Stomach (tissue), 9 donors: ENCODE results near the gene PGPEP1. TPM values are rescaled to one million over a fixed set of nuclear protein-coding genes. Genes with fewer than 3 reads are reported as not detected.

ENCODE experiments used
- DNase-seq, 2 donors: peaks; one replicate each; pipeline versions ENCODE4 v3.0.0 to v3.0.0-alpha.2; 2013 to 2019
- H3K27ac ChIP-seq, 5 donors: fragments of 200-600 bp in 4 of 5; sonication (generic) in 4 of 5; one replicate each; pipeline ENCODE4 v1.5.1; 2013 to 2019; ENCODE audit warnings: mild to moderate bottlenecking in 1 of 5, moderate library complexity in 1 of 5
- H3K27me3 ChIP-seq, 3 donors: fragments of 200-600 bp; sonication (generic); one replicate each; pipeline ENCODE4 v1.5.1; 2017 to 2019; ENCODE audit warnings: mixed run types in 1 of 3
- H3K36me3 ChIP-seq, 4 donors: fragments of 200-600 bp; sonication (generic); 1 replicate in 3 of 4; 2 replicates in 1 of 4; pipeline ENCODE4 v1.5.1; 2016 to 2019
- H3K4me1 ChIP-seq, 4 donors: fragments of 200-600 bp; sonication (generic); one replicate each; pipeline ENCODE4 v1.5.1; 2016 to 2019
- H3K4me3 ChIP-seq, 4 donors: fragments of 200-600 bp; sonication (generic) in 3 of 4; one replicate each; pipeline ENCODE4 v1.5.1; 2016 to 2019; ENCODE audit warnings: mild to moderate bottlenecking in 1 of 4
- H3K9me3 ChIP-seq, 4 donors: fragments of 200-600 bp; sonication (generic); one replicate each; pipeline ENCODE4 v1.5.1; 2016 to 2019
- EP300 ChIP-seq: sonication (generic); formaldehyde crosslinking; IDR thresholded peaks from one replicate; pipeline ENCODE4 v1.6.1; 2017; ENCODE audit warnings: antibody characterized with exemption
- POLR2A ChIP-seq, 4 donors: fragments of 450-650 bp; IDR thresholded peaks; one replicate each; pipeline ENCODE4 v1.6.1; 2016; ENCODE audit warnings: antibody characterized with exemption in 4 of 4, control low read depth in 2 of 4, mild to moderate bottlenecking in 1 of 4, moderate library complexity in 1 of 4
- POLR2AphosphoS5 ChIP-seq, 3 donors: sonication (generic); formaldehyde crosslinking; IDR thresholded peaks; one replicate each; pipeline ENCODE4 v1.6.1; 2016; ENCODE audit warnings: antibody characterized with exemption in 3 of 3
- WGBS, 5 donors: extraction: QIAGEN DNeasy Blood & Tissue Kit in 3 of 5; methylation state at CpG; one replicate each; pipeline versions ENCODE4 v1.1.5 to v1.1.7; 2013 to 2018; 5-methylcytosine and 5-hydroxymethylcytosine counted together
- intact Hi-C: fragments of 100-400 bp; cut with DNase I; formaldehyde crosslinking; loops from one replicate; pipeline ENCODE4 v1.15.1; 2023; ENCODE audit warnings: low total_unique reads
- polyA plus RNA-seq, 3 donors: library from polyadenylated mRNA; stranded (reverse); fragments of 200-250 nt; gene quantifications; one replicate each; pipeline ENCODE4 v1.2.3, GENCODE V29; 2013
- total RNA-seq, 5 donors: library from RNA; depleted of rRNA; stranded (reverse); fragments of >200 nt; gene quantifications; one replicate each; pipeline versions ENCODE4 v1.1.0 to v1.2.3, GENCODE V29; 2014 to 2016
- TF ChIP-seq, protein P1 (sequence below), 7 experiments: fragments of 450-650 bp in 4 of 7; fragments of 200-600 bp in 3 of 7; sonication (generic) in 3 of 7; IDR thresholded peaks; one replicate each; pipeline ENCODE4 v1.5.1; 2016 to 2019; ENCODE audit warnings: antibody characterized with exemption in 7 of 7, control low read depth in 2 of 7, mild to moderate bottlenecking in 1 of 7
- donor health status: healthy with polysubstance abuse.
- donor health status: Bipolar disorder and iron deficiency.
- donor health status: healthy.

PGPEP1 gene
- total and polyA plus RNA-seq, 8 donors = 8.0 to 58.9 (median 26.0) TPM

DNA sequence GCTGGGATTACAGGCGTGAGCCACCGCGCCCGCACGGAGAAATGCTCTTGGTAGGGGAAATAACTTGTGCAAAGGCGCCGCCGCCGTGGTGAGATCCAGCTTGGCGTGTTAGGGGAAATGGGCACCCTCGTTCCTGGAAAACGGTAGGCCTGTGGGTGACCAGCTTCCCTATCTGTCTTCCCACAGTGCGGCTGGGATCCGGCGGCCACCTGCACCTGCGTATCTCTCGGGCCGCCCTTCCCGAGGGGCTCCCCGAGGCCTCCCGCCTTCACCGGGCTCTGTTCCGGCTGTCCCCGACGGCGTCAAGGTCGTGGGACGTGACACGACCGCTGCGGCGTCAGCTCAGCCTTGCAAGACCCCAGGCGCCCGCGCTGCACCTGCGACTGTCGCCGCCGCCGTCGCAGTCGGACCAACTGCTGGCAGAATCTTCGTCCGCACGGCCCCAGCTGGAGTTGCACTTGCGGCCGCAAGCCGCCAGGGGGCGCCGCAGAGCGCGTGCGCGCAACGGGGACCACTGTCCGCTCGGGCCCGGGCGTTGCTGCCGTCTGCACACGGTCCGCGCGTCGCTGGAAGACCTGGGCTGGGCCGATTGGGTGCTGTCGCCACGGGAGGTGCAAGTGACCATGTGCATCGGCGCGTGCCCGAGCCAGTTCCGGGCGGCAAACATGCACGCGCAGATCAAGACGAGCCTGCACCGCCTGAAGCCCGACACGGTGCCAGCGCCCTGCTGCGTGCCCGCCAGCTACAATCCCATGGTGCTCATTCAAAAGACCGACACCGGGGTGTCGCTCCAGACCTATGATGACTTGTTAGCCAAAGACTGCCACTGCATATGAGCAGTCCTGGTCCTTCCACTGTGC, 47.9 kb downstream of the PGPEP1 start:
- intact Hi-C loops = no loop called here
- Histone ChIP-seq H3K27ac (peak overlapping the region; percentile 77 to 84 (median 79)), H3K4me1 (peaks cover 29 to 68% (median 51%) of the 10 kb centered on the region in 4 donors), H3K9me3 (no peaks in the 10 kb centered on the region), H3K36me3 (peaks cover 0 to 13% (median 0%) of the 10 kb centered on the region in 4 donors), H3K27me3 (peaks cover 0 to 14% (median 0%) of the 10 kb centered on the region in 3 donors), H3K4me3 (peak overlapping the region; percentile 42 to 60 (median 46))
- DNase-seq = peak; percentile 88 to 95
- TF ChIP-seq, protein P1, sequence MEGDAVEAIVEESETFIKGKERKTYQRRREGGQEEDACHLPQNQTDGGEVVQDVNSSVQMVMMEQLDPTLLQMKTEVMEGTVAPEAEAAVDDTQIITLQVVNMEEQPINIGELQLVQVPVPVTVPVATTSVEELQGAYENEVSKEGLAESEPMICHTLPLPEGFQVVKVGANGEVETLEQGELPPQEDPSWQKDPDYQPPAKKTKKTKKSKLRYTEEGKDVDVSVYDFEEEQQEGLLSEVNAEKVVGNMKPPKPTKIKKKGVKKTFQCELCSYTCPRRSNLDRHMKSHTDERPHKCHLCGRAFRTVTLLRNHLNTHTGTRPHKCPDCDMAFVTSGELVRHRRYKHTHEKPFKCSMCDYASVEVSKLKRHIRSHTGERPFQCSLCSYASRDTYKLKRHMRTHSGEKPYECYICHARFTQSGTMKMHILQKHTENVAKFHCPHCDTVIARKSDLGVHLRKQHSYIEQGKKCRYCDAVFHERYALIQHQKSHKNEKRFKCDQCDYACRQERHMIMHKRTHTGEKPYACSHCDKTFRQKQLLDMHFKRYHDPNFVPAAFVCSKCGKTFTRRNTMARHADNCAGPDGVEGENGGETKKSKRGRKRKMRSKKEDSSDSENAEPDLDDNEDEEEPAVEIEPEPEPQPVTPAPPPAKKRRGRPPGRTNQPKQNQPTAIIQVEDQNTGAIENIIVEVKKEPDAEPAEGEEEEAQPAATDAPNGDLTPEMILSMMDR (IDR thresholded peaks at IDR 0.05) = peak in 6 of 7 experiments; percentile 87 to 100 (median 100)
- TF ChIP-seq POLR2A (IDR thresholded peaks at IDR 0.05) (peak in 1 of 4 donors; percentile 40), POLR2AphosphoS5 (IDR thresholded peaks at IDR 0.05) (peak in 2 of 3 donors; percentile 83 to 88), EP300 (no peak)
- WGBS, 5 donors = 6 to 18% (median 10%) methylated on average over 33 to 86 of the region's 86 CpGs

DNA sequence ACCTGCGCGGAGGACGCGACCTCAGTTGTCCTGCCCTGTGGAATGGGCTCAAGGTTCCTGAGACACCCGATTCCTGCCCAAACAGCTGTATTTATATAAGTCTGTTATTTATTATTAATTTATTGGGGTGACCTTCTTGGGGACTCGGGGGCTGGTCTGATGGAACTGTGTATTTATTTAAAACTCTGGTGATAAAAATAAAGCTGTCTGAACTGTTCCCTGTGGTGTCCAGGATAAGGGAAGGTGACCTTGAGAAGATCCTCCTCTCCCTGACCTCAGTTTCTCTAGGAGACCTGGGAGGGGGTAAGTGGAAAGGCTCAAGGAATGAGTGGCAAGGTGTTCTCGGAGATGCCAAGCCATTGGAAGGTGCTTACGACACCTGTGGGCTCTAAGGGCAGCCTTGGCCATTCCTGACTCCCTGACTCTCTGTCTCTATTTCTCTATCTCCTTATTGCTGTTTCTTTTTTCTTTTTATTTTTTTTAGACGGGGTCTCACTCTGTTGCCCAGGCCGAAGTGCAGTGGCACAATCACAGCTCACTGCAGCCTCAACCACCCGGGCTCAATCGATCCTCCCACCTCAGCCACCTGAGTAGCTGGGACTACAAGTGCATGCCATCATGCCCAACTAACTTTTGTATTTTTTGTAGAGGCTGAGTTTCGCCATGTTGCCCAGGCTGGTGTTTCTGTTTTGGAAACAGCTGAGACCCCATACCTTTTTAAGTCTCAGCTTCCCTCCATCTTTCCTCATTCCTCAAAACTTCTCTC, 48.7 kb downstream of the PGPEP1 start:
- peaks cover 0 to 13% (median 0%) of the 10 kb centered on the region in 4 donors for H3K36me3 ChIP-seq
- peaks cover 29 to 75% (median 56%) of the 10 kb centered on the region in 4 donors for H3K4me1 ChIP-seq
- intact Hi-C loops = no loop called here
- TF ChIP-seq, protein P1 (IDR thresholded peaks at IDR 0.05) = no peak
- no peak for TF ChIP-seq POLR2A (IDR thresholded peaks at IDR 0.05)
- TF ChIP-seq POLR2AphosphoS5 (IDR thresholded peaks at IDR 0.05) = peak in 1 of 3 donors; percentile 13
- no peak for TF ChIP-seq EP300
- H3K27ac ChIP-seq = peak overlapping the region; percentile 41 to 84 (median 78)
- H3K27me3 ChIP-seq = peaks cover 0 to 14% (median 0%) of the 10 kb centered on the region in 3 donors
- WGBS, 5 donors = 82 to 88% (median 83%) methylated on average over 12 to 13 of the region's 13 CpGs
- H3K4me3 ChIP-seq = peak overlapping the region; percentile 42 to 60 (median 46)
- H3K9me3 ChIP-seq = no peaks in the 10 kb centered on the region
- no peak for DNase-seq

DNA sequence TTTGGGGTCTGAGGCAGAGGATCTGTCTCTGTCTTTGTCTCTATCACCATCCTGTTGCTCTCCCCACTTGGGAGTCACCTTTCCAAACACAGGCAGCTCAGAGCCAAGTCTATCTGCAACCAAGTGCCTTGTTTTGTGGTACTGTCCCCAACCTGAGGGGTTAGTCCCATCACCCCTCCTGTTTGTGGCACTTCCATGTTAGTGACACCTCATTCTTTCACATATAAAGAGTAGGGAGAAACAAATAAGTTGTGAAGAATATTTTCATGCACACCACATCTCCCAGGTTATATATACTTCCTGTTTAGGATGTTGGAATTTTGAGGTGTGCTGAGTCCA, 49.3 kb downstream of the PGPEP1 start:
- DNase-seq = no peak
- peaks cover 29 to 75% (median 55%) of the 10 kb centered on the region in 4 donors for H3K4me1 ChIP-seq
- no peaks in the 10 kb centered on the region for H3K9me3 ChIP-seq
- no peak overlapping the region for H3K4me3 ChIP-seq
- H3K27me3 ChIP-seq = peaks cover 0 to 14% (median 0%) of the 10 kb centered on the region in 3 donors
- peaks cover 0 to 13% (median 0%) of the 10 kb centered on the region in 4 donors for H3K36me3 ChIP-seq
- intact Hi-C loops = loop anchor here (10.0 kb wide), 1 partner anchor 45 kb away; the partner anchor contains the start of gene PGPEP1
- TF ChIP-seq POLR2AphosphoS5 (IDR thresholded peaks at IDR 0.05) (peak in 1 of 3 donors; percentile 16), POLR2A (IDR thresholded peaks at IDR 0.05) (no peak), EP300 (no peak)
- TF ChIP-seq, protein P1 (IDR thresholded peaks at IDR 0.05) = no peak
- H3K27ac ChIP-seq = peak overlapping the region in 1 of 5 donors; percentile 84
